Activated CD4-positive, alpha-beta T cell treated with anti-CD3 and anti-CD28 coated beads for 1 hour (primary cell): ENCODE data around the gene SLC6A7.
"Not testable (repeated sequence)": the region's sequence is repeated elsewhere in the genome, so short reads cannot be mapped to it uniquely, and the experiment has no call there.

ENCODE experiments used
- DNase-seq: peaks from one replicate; pipeline ENCODE4 v3.0.0-alpha.2; 2020

SLC6A7 gene

GRCh38 chr5:150245808-150246207 lies 55.9 kb downstream of the SLC6A7 start:
- no peak for DNase-seq

- no peak for DNase-seq
Measured at GRCh38 chr5:150246429-150246828, 56.6 kb downstream of the SLC6A7 start.

GRCh38 chr5:150246835-150247234 lies 57.0 kb downstream of the SLC6A7 start:
- no peak for DNase-seq

- no peak for DNase-seq
Measured at GRCh38 chr5:150247726-150248125, 57.9 kb downstream of the SLC6A7 start.

GRCh38 chr5:150248493-150248892 lies 58.6 kb downstream of the SLC6A7 start:
- not testable (repeated sequence) for DNase-seq

GRCh38 chr5:150248946-150249345 lies 59.1 kb downstream of the SLC6A7 start:
- no peak for DNase-seq

- no peak for DNase-seq
Measured at GRCh38 chr5:150249744-150250143, 59.9 kb downstream of the SLC6A7 start.

GRCh38 chr5:150251504-150251903 lies 61.6 kb downstream of the SLC6A7 start:
- no peak for DNase-seq

- DNase-seq = no peak
Measured at GRCh38 chr5:150252489-150252888, 62.6 kb downstream of the SLC6A7 start.

GRCh38 chr5:150253416-150254208 lies 63.8 kb downstream of the SLC6A7 start:
- no peak for DNase-seq

GRCh38 chr5:150254363-150254762 lies 64.5 kb downstream of the SLC6A7 start:
- no peak for DNase-seq

- no peak for DNase-seq
Measured at GRCh38 chr5:150254774-150255173, 64.9 kb downstream of the SLC6A7 start.

GRCh38 chr5:150255659-150256409 lies 66.0 kb downstream of the SLC6A7 start:
- no peak for DNase-seq

GRCh38 chr5:150256410-150257064 lies 66.7 kb downstream of the SLC6A7 start:
- no peak for DNase-seq

- DNase-seq = no peak
Measured at GRCh38 chr5:150257424-150257823, 67.6 kb downstream of the SLC6A7 start.

- no peak for DNase-seq
Measured at GRCh38 chr5:150258130-150258529, 68.3 kb downstream of the SLC6A7 start.
